C4-2B (cell line): ENCODE data around the gene CDC42BPB.

ENCODE experiments used
- H3K27ac ChIP-seq: fragments of 450-650 bp; 2 replicates; pipeline ENCODE4 v1.5.1; 2017
- ZFX ChIP-seq: fragments of 450-650 bp; IDR thresholded peaks from 2 replicates; pipeline ENCODE4 v1.6.1; 2017
- TF ChIP-seq, protein P1 (sequence below): fragments of 450-650 bp; conservative IDR thresholded peaks from 2 replicates; pipeline ENCODE4 v1.5.1; 2017; ENCODE audit warnings: mild to moderate bottlenecking

The CDC42BPB gene

DNA sequence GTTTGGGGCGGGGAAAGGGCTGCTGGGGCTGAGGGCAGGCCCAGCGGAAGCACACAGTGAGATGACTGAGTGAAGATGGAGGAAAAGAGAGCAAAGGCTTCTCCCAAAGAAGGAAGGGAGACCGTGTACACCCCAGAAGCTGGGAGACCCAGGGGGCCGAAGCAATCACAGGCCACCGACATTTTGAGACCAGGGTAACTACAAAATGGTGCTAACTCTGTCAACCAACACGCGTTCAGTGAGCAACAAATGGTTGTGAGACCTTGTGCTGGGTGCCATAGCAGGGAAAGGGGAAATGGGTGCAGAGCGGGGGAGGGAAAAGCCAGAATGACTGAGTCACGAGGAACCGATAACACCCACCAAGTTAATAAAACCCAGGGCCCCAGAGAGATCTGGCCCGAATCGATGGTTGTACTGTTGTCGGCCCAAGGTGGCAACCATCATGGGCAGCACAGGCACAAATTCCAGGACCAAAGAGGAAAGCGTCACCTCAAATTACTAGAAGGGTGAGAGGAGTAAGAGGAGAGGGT is 50.3 kb downstream of the CDC42BPB start:
- H3K27ac ChIP-seq: no peak overlapping the region
- TF ChIP-seq, protein P1, sequence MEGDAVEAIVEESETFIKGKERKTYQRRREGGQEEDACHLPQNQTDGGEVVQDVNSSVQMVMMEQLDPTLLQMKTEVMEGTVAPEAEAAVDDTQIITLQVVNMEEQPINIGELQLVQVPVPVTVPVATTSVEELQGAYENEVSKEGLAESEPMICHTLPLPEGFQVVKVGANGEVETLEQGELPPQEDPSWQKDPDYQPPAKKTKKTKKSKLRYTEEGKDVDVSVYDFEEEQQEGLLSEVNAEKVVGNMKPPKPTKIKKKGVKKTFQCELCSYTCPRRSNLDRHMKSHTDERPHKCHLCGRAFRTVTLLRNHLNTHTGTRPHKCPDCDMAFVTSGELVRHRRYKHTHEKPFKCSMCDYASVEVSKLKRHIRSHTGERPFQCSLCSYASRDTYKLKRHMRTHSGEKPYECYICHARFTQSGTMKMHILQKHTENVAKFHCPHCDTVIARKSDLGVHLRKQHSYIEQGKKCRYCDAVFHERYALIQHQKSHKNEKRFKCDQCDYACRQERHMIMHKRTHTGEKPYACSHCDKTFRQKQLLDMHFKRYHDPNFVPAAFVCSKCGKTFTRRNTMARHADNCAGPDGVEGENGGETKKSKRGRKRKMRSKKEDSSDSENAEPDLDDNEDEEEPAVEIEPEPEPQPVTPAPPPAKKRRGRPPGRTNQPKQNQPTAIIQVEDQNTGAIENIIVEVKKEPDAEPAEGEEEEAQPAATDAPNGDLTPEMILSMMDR: no peak
- no peak for TF ChIP-seq ZFX

DNA sequence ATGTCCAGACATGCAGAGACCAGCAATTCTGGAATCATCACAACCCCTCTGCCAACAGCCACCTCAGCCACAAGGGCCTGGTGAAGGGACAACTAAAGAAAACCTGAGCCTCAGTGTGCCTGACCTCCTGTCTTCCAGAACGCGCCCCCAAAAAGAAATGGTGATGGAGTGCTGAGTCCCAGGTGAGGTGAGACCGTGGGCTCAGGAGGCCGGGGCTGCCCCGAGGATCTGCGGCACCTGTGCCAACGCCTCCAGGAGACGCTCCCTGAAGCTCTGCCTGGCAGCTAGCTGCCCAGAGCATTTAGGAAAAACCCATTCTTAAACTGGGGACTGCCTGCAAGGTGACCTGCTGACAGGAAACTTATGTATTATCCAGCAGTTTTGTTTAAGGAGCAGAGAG is 51.2 kb downstream of the CDC42BPB start:
- H3K27ac ChIP-seq: no peak overlapping the region
- no peak for TF ChIP-seq ZFX

DNA sequence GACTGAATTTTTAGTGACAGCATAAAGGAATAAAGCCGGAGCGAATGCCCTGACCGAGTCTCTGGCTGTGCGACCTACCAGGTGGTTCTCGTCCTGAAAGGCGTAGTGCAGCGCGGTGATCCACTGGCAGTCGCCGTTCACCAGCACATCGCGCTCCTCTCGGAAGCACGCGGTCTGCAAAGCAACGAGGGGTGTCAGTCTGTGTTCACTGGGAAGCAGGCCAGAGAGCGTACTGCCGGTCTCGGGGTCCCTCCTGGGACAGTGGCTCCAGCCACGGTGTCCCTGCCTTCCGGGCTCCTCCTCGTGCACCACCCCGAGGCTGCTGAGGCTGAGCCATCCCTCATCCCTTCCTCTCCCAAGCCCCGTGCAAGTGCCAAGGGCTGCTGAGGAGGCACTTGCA is 53.5 kb downstream of the CDC42BPB start:
- no peak overlapping the region for H3K27ac ChIP-seq
- TF ChIP-seq ZFX: no peak
- TF ChIP-seq, protein P1: no peak

DNA sequence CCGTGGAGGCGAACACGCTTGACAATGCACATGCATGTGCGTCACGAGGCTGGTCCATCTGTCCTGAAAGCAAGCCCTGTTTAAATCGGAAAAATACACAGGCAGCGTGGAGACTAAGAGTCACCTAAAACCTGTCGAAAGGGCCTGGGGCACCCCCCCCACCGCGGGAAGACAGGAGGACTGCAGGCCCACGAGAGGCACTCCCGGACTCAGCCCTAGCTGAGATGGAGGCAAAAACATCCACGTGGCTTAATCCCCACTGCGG is 54.1 kb downstream of the CDC42BPB start:
- H3K27ac ChIP-seq: no peak overlapping the region

DNA sequence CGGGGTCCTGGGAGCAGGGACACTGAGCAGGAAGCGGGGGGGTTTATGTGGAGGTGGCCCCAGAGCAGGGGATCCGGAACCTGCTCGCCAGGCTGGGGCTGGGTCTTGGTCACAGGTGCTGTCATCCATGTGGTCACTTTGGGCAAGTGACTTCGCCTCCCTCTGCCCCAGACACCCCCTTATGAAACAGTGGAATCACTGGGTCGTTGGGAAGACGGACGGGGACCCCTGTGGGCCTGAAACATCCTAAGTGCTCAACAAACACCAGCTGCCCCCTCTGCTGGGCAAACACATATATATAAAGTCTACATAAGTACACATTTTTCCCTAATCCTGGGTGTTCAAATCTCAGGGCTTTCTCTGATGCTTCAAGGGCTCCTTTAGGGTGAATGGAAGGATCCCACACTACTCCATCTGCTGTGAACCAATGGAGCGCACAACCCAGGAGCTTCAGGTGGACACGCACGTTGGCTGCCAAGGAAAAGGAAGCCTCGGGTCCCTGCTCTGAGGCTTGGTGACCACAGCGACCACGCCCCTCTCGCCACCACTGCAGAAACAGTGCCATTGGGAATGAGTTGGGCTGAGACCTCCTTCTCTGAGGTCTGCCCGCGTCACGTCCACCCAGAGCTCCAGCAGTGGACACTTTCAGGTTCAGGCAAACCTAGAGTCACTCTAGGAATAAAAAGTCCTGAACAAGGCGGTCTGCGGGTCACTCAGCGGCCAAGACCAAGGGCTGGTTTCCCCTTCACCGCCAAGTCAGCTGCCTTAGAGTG is 54.6 kb downstream of the CDC42BPB start:
- TF ChIP-seq ZFX: no peak
- TF ChIP-seq, protein P1: no peak
- no peak overlapping the region for H3K27ac ChIP-seq

More for the DNA sequence above, 54.1 kb downstream of the CDC42BPB start:
- TF ChIP-seq, protein P1: no peak
- no peak for TF ChIP-seq ZFX

DNA sequence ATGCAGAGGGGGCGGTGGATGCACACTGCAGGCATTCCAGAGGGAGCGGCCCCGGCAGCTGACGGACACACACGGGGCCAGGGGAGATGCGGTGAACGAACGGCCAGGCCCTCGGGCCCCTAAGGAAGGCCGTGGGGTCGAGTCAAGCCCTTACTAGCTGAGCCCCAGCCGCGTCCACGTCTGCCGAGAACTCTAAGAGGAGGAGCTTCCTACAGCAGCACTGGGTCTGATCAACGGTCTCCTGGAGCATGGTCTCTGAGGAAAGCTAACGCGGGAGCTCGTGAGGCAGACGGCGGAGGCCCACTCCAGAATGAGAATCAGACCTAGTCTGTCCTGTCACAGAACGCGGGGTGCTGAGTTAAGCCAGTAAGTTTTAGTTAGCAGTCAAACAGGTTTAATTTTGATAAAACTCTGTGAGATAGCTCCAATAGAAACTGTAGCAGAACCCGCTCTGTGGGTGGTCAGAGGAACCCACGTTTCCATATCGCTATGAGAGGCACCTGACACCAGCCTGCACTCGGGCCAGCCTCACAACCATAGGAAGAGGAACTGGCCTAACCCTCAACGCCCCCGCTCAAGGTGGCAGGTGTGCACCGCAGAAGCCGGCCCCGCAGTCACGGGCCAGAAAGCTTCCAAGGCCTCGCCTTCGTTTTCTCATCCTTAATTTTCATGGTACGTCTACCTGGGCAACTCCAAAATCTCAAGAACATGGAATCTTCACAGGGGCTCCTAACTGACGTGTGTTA is 55.5 kb downstream of the CDC42BPB start:
- TF ChIP-seq, protein P1: no peak
- TF ChIP-seq ZFX: no peak
- no peak overlapping the region for H3K27ac ChIP-seq

DNA sequence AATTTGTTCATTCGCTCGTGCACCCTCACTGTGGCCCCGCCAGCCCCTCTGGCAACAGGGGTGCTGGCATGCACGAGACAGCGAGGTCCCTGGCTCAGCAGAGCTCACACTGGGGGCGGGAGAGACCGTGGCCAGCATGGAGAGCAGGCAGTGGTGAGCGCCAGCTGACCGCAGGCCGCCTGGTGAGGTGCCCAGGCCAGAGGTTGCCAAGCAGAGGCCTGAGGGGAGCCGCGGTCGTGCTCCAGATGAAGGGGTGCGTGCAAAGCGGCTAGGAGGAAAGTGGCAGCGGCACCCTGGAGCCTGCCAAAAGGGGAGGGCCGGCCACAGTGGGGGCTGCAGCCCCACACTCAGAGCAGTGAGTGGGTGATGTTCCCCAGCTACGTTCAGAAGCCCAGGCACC is 56.1 kb downstream of the CDC42BPB start:
- TF ChIP-seq, protein P1: no peak
- no peak for TF ChIP-seq ZFX

More for the DNA sequence above, 56.1 kb downstream of the CDC42BPB start:
- H3K27ac ChIP-seq: no peak overlapping the region
